ENCODE results near the gene PBX1.

Gene PBX1

GRCh38 chr1:164670026-164670425 lies 111.0 kb downstream of the PBX1 start:
- DNase-seq, result no peak

- no peak for DNase-seq
These were observed 111.8 kb downstream of the PBX1 start for GRCh38 chr1:164670786-164671185.

- DNase-seq, result no peak
These were observed 112.5 kb downstream of the PBX1 start for GRCh38 chr1:164671323-164671965.

GRCh38 chr1:164671966-164672571 lies 113.1 kb downstream of the PBX1 start:
- DNase-seq, result no peak

GRCh38 chr1:164672588-164672987 lies 113.6 kb downstream of the PBX1 start:
- no peak for DNase-seq

GRCh38 chr1:164673584-164674214 lies 114.7 kb downstream of the PBX1 start:
- DNase-seq, result no peak

- DNase-seq, result no peak
These were observed 116.4 kb downstream of the PBX1 start for GRCh38 chr1:164675342-164675904.

- no peak for DNase-seq
These were observed 119.2 kb downstream of the PBX1 start for GRCh38 chr1:164678136-164678700.

GRCh38 chr1:164682570-164682969 lies 123.6 kb downstream of the PBX1 start:
- DNase-seq, result peak; percentile 19

- no peak for DNase-seq
These were observed 124.3 kb downstream of the PBX1 start for GRCh38 chr1:164683235-164683634.

GRCh38 chr1:164685266-164686035 lies 126.5 kb downstream of the PBX1 start:
- no peak for DNase-seq

- no peak for DNase-seq
These were observed 128.8 kb downstream of the PBX1 start for GRCh38 chr1:164687777-164688176.

- DNase-seq, result no peak
These were observed 129.8 kb downstream of the PBX1 start for GRCh38 chr1:164688791-164689190.

- no peak for DNase-seq
These were observed 130.9 kb downstream of the PBX1 start for GRCh38 chr1:164689672-164690511.

GRCh38 chr1:164692420-164692819 lies 133.4 kb downstream of the PBX1 start:
- DNase-seq, result no peak

- DNase-seq, result no peak
These were observed 134.8 kb downstream of the PBX1 start for GRCh38 chr1:164693564-164694359.

GRCh38 chr1:164694505-164694904 lies 135.5 kb downstream of the PBX1 start:
- no peak for DNase-seq

- no peak for DNase-seq
These were observed 137.1 kb downstream of the PBX1 start for GRCh38 chr1:164695956-164696665.

GRCh38 chr1:164699815-164700491 lies 141.0 kb downstream of the PBX1 start:
- DNase-seq, result no peak

Data from right kidney (tissue), 1 donor.